T follicular helper cell (primary cell): Measurements from ENCODE around the gene WDR76.
A peak's percentile ranks its signal among the peaks of the same experiment; 100 is the strongest.

ENCODE experiments used
- DNase-seq: peaks from one replicate; pipeline ENCODE4 v3.0.0-alpha.2; 2020; ENCODE audit warnings: low read depth

Gene WDR76

GRCh38 chr15:43878446-43878845 lies 51.6 kb downstream of the WDR76 start:
- DNase-seq = no peak

GRCh38 chr15:43879386-43880355 lies 52.9 kb downstream of the WDR76 start:
- DNase-seq = no peak

DNA sequence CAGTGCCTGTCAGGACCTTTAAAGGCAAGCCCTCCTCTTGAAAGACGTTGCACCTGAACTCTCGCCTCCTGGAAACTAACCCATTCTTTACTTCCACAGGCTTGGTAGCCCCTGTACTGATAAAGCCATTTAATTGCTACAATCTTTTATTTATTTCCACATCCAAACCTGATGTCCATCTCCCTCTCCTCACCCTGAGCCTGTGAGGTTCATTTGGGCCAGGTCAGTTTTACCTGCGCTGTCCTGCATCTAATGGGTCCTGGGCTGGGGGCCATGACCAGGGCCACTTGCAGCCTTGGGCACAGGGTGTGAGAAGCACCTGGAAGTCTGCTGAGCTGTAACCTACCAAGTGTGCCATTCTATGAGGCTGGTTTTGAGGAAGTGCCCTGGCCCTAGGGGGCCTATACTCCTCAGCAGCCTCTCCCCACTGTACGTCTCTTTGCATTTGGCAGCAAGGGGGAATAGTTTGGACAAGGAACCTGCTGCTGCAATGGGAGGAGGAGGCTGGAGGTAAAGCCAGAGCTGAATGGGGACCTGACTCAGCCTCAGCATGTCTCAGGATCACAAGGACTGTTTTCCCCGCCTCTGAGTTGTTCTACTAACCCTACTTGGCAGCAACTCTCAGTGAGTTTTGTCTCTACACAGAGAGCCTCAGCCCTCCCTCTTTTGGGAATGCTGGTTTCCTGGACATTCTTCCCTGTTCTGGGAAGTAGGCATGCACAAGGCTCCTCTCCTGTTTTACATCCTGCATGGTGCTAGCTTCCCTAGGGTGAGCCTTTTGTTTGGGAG lies 53.8 kb downstream of the WDR76 start:
- DNase-seq = no peak

DNA sequence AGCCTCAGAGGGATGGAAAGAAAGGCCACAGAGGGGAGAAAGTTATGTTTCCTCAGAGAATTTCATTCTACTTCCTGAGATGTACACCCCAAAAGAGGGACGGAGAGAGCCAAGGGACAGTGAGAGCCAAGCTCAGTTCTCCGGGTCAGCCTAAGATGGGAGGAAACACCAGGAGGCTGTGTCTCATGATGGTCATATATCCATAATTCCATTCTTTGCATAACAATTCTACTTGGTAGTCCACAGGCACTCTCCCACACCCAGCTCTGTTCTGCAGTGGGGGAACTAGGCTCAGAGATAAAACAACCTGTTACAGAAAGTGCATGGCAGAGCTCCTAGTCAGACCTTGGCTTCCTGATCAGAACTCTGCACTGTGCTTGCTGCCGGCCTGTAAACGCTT lies 54.4 kb downstream of the WDR76 start:
- DNase-seq = no peak

DNA sequence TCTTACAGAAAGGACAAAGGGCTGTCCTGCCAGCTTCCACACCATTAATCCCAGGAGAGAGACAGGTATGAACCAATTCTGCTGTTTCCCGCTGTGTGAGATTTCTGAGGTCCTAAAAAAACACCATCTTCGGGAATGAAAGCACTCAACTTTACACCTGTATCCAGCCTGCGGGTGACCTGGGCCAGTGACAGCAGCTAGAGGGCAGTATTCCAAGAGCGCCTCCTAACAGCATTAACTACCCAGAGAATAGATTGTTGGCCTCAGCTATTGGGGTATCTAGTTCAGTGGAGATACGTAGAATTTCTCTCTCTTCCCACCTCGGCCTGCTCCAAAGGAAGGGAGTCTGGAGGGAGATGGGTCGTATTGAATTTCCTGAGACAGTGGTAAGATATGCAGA lies 55.1 kb downstream of the WDR76 start:
- no peak for DNase-seq

- no peak for DNase-seq
Measured at GRCh38 chr15:43883571-43883970, 56.8 kb downstream of the WDR76 start.

DNA sequence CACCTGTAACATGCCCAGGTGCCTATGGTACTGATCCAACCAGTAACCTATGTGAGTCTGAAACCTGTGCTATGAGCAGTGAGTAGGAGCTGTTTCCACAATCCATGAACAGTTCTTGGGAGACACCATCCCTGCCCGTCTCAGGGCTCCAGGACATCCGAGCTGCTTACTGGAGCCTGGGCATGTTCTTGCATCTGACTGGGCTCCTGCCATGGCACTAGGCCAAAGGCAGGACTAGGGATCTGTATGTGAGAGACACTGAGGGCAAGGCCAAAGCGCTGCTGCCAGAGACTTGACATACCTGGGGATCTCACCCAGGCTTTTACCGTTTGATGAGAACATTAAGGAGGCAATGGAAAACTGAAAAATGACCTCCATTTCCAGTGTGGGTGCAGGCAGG lies 59.8 kb downstream of the WDR76 start:
- no peak for DNase-seq

DNA sequence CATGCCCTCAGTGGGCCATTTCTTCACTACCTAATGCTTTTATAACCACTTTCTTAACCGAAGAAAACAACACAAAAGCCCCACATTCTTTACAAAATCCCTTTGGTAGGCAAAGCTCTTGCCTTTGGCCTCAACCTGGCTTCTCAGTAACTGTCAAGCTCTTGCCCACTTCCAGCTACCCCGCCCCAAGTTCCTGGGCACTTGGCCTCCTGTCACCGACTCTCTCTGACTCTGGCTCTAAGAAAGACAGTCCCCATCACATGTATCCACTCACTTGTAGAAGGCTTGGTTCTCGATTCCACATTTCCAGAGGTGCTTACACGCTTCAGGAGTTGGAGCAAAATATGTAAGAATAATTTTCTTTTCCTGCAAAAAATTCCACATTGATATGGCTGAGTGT lies 61.1 kb downstream of the WDR76 start:
- DNase-seq = no peak

DNA sequence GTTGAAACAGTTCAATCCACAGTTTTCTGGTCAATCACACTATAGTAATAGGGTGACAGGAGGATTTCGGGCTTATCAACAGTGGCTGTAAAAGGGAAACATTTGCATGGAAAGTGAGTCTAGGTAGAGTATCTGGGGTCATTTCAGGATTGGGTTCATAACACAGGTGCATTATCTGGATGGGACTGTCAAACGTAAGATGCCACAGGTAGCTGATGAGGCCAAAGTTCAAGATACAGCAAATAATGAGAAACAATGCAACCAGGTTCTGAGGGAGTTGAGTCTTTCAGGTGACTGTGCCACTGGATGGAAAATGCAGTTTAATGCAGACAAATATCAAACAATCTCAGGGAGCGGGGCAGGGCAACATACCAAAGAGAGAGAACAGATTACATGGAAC lies 62.2 kb downstream of the WDR76 start:
- no peak for DNase-seq

GRCh38 chr15:43893956-43894355 lies 67.2 kb downstream of the WDR76 start:
- no peak for DNase-seq

DNA sequence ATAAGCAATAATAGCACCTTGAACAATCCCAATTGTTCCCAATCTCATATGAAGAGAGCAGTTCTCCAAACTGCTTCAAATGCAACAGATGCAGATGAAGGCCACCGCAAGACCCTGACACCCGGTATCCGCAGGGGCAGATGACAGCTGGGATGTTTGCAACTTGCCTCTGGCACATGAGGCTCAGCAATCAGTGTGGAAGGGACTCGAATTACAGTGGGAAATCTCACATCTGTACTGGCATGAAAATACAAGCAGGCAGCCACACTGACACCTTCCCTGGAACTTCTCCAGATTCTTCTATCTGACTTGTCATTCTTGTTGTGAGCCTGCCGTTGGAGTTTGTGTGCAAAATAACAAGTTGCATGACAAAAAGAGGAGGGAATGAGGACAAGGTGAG lies 68.8 kb downstream of the WDR76 start:
- no peak for DNase-seq

- DNase-seq = no peak
Measured at GRCh38 chr15:43896543-43896942, 69.7 kb downstream of the WDR76 start.

GRCh38 chr15:43898891-43899290 lies 72.1 kb downstream of the WDR76 start:
- DNase-seq = no peak

- DNase-seq = no peak
Measured at GRCh38 chr15:43899928-43900327, 73.1 kb downstream of the WDR76 start.

- DNase-seq = no peak
Measured at GRCh38 chr15:43900996-43901395, 74.2 kb downstream of the WDR76 start.

DNA sequence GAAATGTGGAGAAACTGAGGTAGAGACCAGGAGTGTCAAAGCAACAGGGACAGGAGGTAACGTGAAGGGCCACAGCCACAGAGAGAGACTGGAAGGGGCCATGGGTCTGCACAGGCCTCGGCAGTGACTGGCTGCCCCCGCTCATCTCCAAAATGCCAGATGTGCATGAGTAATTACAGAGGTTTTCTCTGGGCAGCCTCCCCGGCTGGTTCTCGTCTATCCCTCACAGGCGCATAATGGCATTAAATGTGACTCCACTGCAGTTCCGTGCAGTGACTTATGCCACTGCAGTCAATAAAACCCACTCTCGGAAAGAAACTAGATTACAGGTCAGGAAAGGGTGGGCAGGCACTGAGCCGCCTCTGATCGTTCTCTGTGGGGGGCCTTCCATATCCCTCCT lies 74.7 kb downstream of the WDR76 start:
- no peak for DNase-seq

- peak; percentile 25 for DNase-seq
Measured at GRCh38 chr15:43903864-43904290, 77.1 kb downstream of the WDR76 start.

- DNase-seq = no peak
Measured at GRCh38 chr15:43905755-43906154, 79.0 kb downstream of the WDR76 start.

DNA sequence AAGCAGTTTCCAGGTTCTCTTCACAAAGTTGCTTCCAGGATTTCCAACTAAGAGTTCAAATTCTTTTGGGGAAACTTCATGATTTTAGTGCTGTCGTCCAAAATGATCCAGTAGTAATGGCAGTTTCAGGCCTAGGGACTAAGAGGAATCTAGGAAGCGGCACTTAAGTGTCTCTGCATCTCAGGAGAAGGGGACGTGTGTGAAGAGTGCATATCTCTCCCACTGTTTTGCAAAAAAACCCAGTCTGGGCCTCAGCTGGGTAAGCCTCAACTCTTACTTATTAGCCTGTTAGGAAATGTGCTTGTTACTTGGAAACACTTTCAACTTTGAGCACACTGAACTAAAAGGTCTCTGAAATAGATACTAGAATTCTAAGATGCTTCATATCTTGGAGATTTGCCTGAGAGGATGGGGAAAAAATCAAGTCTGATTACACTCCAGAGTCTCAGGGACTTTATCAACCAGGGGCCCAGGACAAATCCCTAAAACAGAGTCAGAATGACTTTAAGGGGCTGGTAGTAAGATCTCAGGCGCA lies 81.8 kb downstream of the WDR76 start:
- no peak for DNase-seq

- no peak for DNase-seq
Measured at GRCh38 chr15:43911235-43911781, 84.5 kb downstream of the WDR76 start.

- DNase-seq = no peak
Measured at GRCh38 chr15:43912208-43912607, 85.4 kb downstream of the WDR76 start.

DNA sequence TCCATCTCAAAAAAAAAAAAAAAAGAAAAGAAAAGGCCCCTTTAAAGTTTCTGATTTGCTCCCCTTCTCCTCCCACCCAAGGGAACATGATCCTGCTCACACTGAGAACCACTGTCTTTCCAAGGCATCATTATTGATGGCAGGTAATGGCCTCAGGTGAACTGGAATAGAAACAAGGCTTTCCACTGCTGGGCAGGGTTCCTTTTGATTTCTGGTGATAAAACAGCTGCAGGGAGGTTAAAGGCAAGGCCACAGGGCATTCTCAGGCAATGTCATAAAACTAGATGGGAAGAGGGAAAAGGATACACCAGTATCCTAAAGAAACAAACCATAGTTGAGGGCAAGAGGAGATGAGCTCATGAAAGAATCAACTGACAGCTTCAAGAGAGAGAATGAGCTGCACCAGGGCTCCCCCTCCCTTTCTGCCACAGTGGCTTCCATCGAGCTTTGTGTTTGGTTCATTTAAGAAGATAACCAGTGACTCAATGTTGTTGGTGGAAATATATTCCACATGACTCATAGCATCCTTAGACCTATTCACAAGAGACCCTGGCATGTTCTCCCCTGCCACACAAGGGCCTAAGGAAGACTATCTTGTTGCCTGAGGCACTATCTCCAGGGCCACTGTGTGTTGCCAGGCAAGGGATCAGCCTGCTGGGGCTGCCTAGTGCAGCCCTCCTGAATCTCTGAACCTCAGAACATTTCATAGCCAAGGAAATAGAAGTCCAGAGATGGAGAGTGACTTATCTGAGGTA lies 86.4 kb downstream of the WDR76 start:
- no peak for DNase-seq
